ENCODE data around the gene WDR62. TPM values are rescaled to one million over a fixed set of nuclear protein-coding genes. Genes with fewer than 3 reads are reported as not detected.

Gene WDR62
- total and polyA plus RNA-seq, 2 of the 8 experiments (the other 6 are each of a cell fraction or from before 2014, with no cell fraction given), result 28.2 to 39.5 TPM

GRCh38 chr19:36106441-36106840 is 51.7 kb downstream of the WDR62 start:
- Histone ChIP-seq H3K79me2 (ENCODE audit: control insufficient read depth in 1 of 2, insufficient read depth in 2 of 2, low read length in 2 of 2) (no peaks in the 10 kb centered on the region), H3K9me3 (ENCODE audit: insufficient read depth in 2 of 2, low read depth in 1 of 2, low read length in 1 of 2) (no peaks in the 10 kb centered on the region), H3K4me3 (ENCODE audit: extremely low read depth in 1 of 4, insufficient read depth in 2 of 4, low read depth in 3 of 4, low read length in 4 of 4) (no peak overlapping the region), H2BK20ac (ENCODE audit: low read length) (no peak overlapping the region), H3K23ac (ENCODE audit: insufficient read length) (no peak overlapping the region), H2AFZ (ENCODE audit: low read length) (no peak overlapping the region), H4K91ac (replicated peaks; ENCODE audit: insufficient read length, low read length) (no peak overlapping the region), H3K4me1 (replicated peaks in 1 of 4; ENCODE audit: control insufficient read depth in 3 of 4, insufficient read depth in 4 of 4, low read length in 3 of 4) (peaks cover 5 to 16% (median 10%) of the 10 kb centered on the region in 4 experiments), H3K9ac (replicated peaks in 1 of 4; ENCODE audit: extremely low read depth in 1 of 4, low read depth in 3 of 4, low read length in 3 of 4) (no peak overlapping the region), H3K4ac (replicated peaks; ENCODE audit: insufficient read length, low read depth, low read length) (no peak overlapping the region), H3K14ac (ENCODE audit: insufficient read length) (no peak overlapping the region), H2BK120ac (replicated peaks; ENCODE audit: low read depth, low read length) (no peak overlapping the region), H3K56ac (replicated peaks; ENCODE audit: insufficient read length, low read depth, low read length) (no peak overlapping the region), H2BK5ac (ENCODE audit: low read depth, low read length) (no peak overlapping the region), H2AK5ac (ENCODE audit: low read depth, low read length) (no peak overlapping the region), H4K20me1 (replicated peaks in 1 of 2; ENCODE audit: control insufficient read depth in 1 of 2, insufficient read depth in 2 of 2, low read length in 2 of 2) (peaks cover 0 to 3% of the 10 kb centered on the region in 2 experiments), H3K23me2 (ENCODE audit: low read depth, low read length) (no peaks in the 10 kb centered on the region), H2BK12ac (ENCODE audit: low read depth, low read length) (no peak overlapping the region), H4K5ac (ENCODE audit: insufficient read length, low read depth, low read length) (no peak overlapping the region), H3K79me1 (ENCODE audit: low read depth, low read length) (no peaks in the 10 kb centered on the region; the same call in 1 of the 2 replicates), H3K27ac (ENCODE audit: low read depth, low read length) (no peak overlapping the region), H3K18ac (ENCODE audit: extremely low read depth, low read length) (no peak overlapping the region), H4K8ac (ENCODE audit: extremely low read depth, insufficient read depth, low read length) (no peak overlapping the region), H3K27me3 (replicated peaks in 1 of 4; ENCODE audit: control insufficient read depth in 3 of 4, extremely low read depth in 1 of 4, insufficient read depth in 3 of 4, low read length in 3 of 4) (no peaks in the 10 kb centered on the region), H3K36me3 (ENCODE audit: control insufficient read depth in 2 of 4, insufficient read depth in 4 of 4, low read length in 3 of 4) (peaks cover 12 to 37% (median 32%) of the 10 kb centered on the region in 4 experiments; a peak in 7 of 8 replicates), H2BK15ac (ENCODE audit: low read length) (no peak overlapping the region), H3K4me2 (ENCODE audit: insufficient read depth in 1 of 2, low read depth in 2 of 2, low read length in 2 of 2) (no peak overlapping the region)
- 93% methylated on average over 6 of the region's 6 CpGs; no CpG with 5 or more reads in 1 of the 2 experiments for WGBS, 2 experiments (ENCODE audit: extremely low coverage in 1 of 2, insufficient coverage in 1 of 2, insufficient read length in 1 of 2, insufficient replicate concordance in 2 of 2, low coverage in 1 of 2, low lambda C conversion rate in 2 of 2, missing lambda C conversion rate in 1 of 2)
- DNase-seq (ENCODE audit: low read depth in 1 of 2, low spot score in 2 of 2), result no peak
- ChIA-PET CTCF (ENCODE audit: partially characterized antibody) (interaction anchor here (1.3 to 1.4 kb wide), 2 partner anchors 45 to 48 kb away, joined by 3 read pairs; no protein-coding TSS in a partner anchor), POLR2A (ENCODE audit: partially characterized antibody) (interaction anchor here (1.0 to 1.3 kb wide), 2 partner anchors 13 to 43 kb away, joined by 3 read pairs; no protein-coding TSS in a partner anchor)
- no peak for FAIRE-seq
- TF ChIP-seq NRF1 (IDR thresholded peaks at IDR 0.05; ENCODE audit: low read depth, low read length), result no peak
- no peak for TF ChIP-seq ATF2 (IDR thresholded peaks at IDR 0.05; ENCODE audit: low read length)
- TF ChIP-seq CREB1 (IDR thresholded peaks at IDR 0.05), result no peak
- no peak for TF ChIP-seq USF2 (IDR thresholded peaks at IDR 0.05; ENCODE audit: low read length)
- no peak for TF ChIP-seq RAD21 (IDR thresholded peaks at IDR 0.05 in 1 of 2, conservative IDR thresholded peaks at IDR 0.05 in 1 of 2; ENCODE audit: low read depth in 2 of 2, low read length in 2 of 2)
- no peak for TF ChIP-seq YY1 (IDR thresholded peaks at IDR 0.05; ENCODE audit: low read depth, low read length)
- TF ChIP-seq MAFK (IDR thresholded peaks at IDR 0.05; ENCODE audit: low read depth, low read length), result no peak
- no peak for TF ChIP-seq SP2 (IDR thresholded peaks at IDR 0.05; ENCODE audit: low read length)
- no peak for TF ChIP-seq CHD1 (IDR thresholded peaks at IDR 0.05; ENCODE audit: low read depth, low read length)
- no peak for TF ChIP-seq E2F6 (IDR thresholded peaks at IDR 0.05)
- no peak for TF ChIP-seq EGR1 (IDR thresholded peaks at IDR 0.05; ENCODE audit: borderline replicate concordance, low read depth, low read length)
